Psoas muscle (tissue), 8 donors: ENCODE data around the gene ULK2. TPM values are rescaled to one million over a fixed set of nuclear protein-coding genes. Genes with fewer than 3 reads are reported as not detected.

Source experiments
- ATAC-seq, 4 donors: fragments of 200-7000 bp; cut with Tn5 transposase; one replicate each; pipeline ENCODE4 v1.9.1; 2020; ENCODE audit warnings: moderate library complexity in 3 of 4, mild to moderate bottlenecking in 2 of 4
- DNase-seq, 2 donors: peaks; one replicate each; pipeline ENCODE4 v3.0.0-alpha.2; 2020
- H3K27ac ChIP-seq: fragments of 200-600 bp; one replicate; pipeline ENCODE4 v1.8.0; 2022
- H3K27me3 ChIP-seq, 3 donors: fragments of 200-600 bp in 1 of 3; one replicate each; pipeline versions ENCODE4 v1.6.1 to v1.8.0; 2013 to 2022; ENCODE audit warnings: low read length in 2 of 3, mild to moderate bottlenecking in 2 of 3, moderate library complexity in 1 of 3; ENCODE audit not compliant: insufficient read depth in 3 of 3
- H3K36me3 ChIP-seq, 2 donors: fragments of 200-600 bp in 1 of 2; one replicate each; pipeline versions ENCODE4 v1.6.1 to v1.8.0; 2013 to 2022; ENCODE audit warnings: low read depth in 1 of 2, mild to moderate bottlenecking in 1 of 2, moderate library complexity in 1 of 2; ENCODE audit not compliant: insufficient read depth in 1 of 2
- H3K4me1 ChIP-seq: fragments of 200-600 bp; one replicate; pipeline ENCODE4 v1.8.0; 2022
- H3K4me3 ChIP-seq: fragments of 200-600 bp; one replicate; pipeline ENCODE4 v1.8.0; 2022; ENCODE audit warnings: mild to moderate bottlenecking
- H3K9me3 ChIP-seq: fragments of 200-600 bp; one replicate; pipeline ENCODE4 v1.8.0; 2022
- CTCF ChIP-seq: fragments of 200-600 bp; IDR thresholded peaks from one replicate; pipeline ENCODE4 v1.8.0; 2022; ENCODE audit warnings: antibody characterized with exemption
- WGBS, 3 donors: extraction: QIAGEN DNeasy Blood & Tissue Kit; methylation state at CpG; one replicate each; pipeline versions ENCODE4 v1.1.6 to v1.1.7; 2013; 5-methylcytosine and 5-hydroxymethylcytosine counted together
- intact Hi-C, 2 donors: fragments of 100-400 bp; cut with DNase I; formaldehyde crosslinking; loops; one replicate each; pipeline versions ENCODE4 v1.11.0 to v1.14.2; 2022
- polyA plus RNA-seq, 3 donors: library from polyadenylated mRNA; stranded (reverse); fragments of 200-250 nt; gene quantifications; one replicate each; pipeline ENCODE4 v1.2.3, GENCODE V29; 2013
- total RNA-seq, 4 donors: library from RNA; stranded (reverse); fragmentation: NEBNext Ultra II Directional in 2 of 4; extraction: Animal tissue kit (Norgen Biotek cat#: 25700) in 2 of 4; gene quantifications; one replicate each; pipeline versions ENCODE4 v1.2.1 to v1.2.4, GENCODE V29; 2021 to 2023
- donor health status: healthy with polysubstance abuse.
- donor health status: DM: no; HTN: no; CAD: no; lungs with moderate emphysema.
- donor health status: Bipolar disorder and iron deficiency.
- donor health status: healthy.
- donor health status: DM: yes; HTN: yes; CAD: no.
- donor health status: DM: no; HTN: no; CAD: no.
- donor health status: DM: no; HTN: no; CAD: no.
- donor health status: DM: yes; HTN: yes; CAD: no.

The ULK2 gene
- total and polyA plus RNA-seq, 7 donors = 2.1 to 19.1 (median 12.8) TPM

GRCh38 chr17:19748807-19749193 lies 118.9 kb downstream of the ULK2 start:
- DNase-seq (no peak), ATAC-seq (no peak)
- Histone ChIP-seq H3K27ac (no peak overlapping the region), H3K36me3 (no peaks in the 10 kb centered on the region), H3K4me3 (no peak overlapping the region), H3K4me1 (peaks cover 20% of the 10 kb centered on the region), H3K9me3 (no peaks in the 10 kb centered on the region), H3K27me3 (no peaks in the 10 kb centered on the region)
- no peak for TF ChIP-seq CTCF
- intact Hi-C loops = no loop called here
- WGBS, 3 donors = 79 to 83% (median 82%) methylated on average over 13 of the region's 13 CpGs

GRCh38 chr17:19747829-19748806 lies 119.6 kb downstream of the ULK2 start, which contains the start of gene ALDH3A1:
ALDH3A1 (minus strand) TSS chr17:19748298; CDS start chr17:19745129, 3,169 bp downstream.
- intact Hi-C loops = no loop called here
- Histone ChIP-seq H3K4me3 (no peak within 1 kb of the TSS), H3K27ac (no peak within 1 kb of the TSS), H3K36me3 (no peaks in the 10 kb centered on the region), H3K27me3 (no peaks in the 10 kb centered on the region), H3K9me3 (no peaks in the 10 kb centered on the region), H3K4me1 (peaks cover 14% of the 10 kb centered on the region)
- no peak for DNase-seq
- 40 to 43% (median 41%) methylated on average over 25 of the region's 25 CpGs for WGBS, 3 donors
- no peak for TF ChIP-seq CTCF
- ATAC-seq = no peak

- H3K9me3 ChIP-seq = no peaks in the 10 kb centered on the region
- no peaks in the 10 kb centered on the region for H3K36me3 ChIP-seq
- whole genome bisulfite sequencing, 3 donors = 94 to 95% (median 95%) methylated on average over 13 of the region's 13 CpGs
Measured at GRCh38 chr17:19747159-19747719, 120.5 kb downstream of the ULK2 start.

GRCh38 chr17:19746517-19746916 lies 121.2 kb downstream of the ULK2 start:
- no peaks in the 10 kb centered on the region for H3K9me3 ChIP-seq
- WGBS, 3 donors = 90 to 94% (median 94%) methylated on average over 20 of the region's 20 CpGs
- H3K4me3 ChIP-seq = no peak overlapping the region
- intact Hi-C loops = no loop called here
- H3K27ac ChIP-seq = no peak overlapping the region
- no peak for TF ChIP-seq CTCF
- peaks cover 6% of the 10 kb centered on the region for H3K4me1 ChIP-seq
- no peaks in the 10 kb centered on the region for H3K27me3 ChIP-seq
- ATAC-seq = no peak
- no peaks in the 10 kb centered on the region for H3K36me3 ChIP-seq
- DNase-seq = no peak

More at GRCh38 chr17:19747159-19747719, 120.5 kb downstream of the ULK2 start:
- H3K27ac ChIP-seq = no peak overlapping the region
- ATAC-seq (no peak), DNase-seq (no peak)
- intact Hi-C loops = no loop called here
- no peak overlapping the region for H3K4me3 ChIP-seq
- no peak for TF ChIP-seq CTCF
- no peaks in the 10 kb centered on the region for H3K27me3 ChIP-seq
- peaks cover 7% of the 10 kb centered on the region for H3K4me1 ChIP-seq
